Muscle of leg (tissue), 16 donors: ENCODE data around the gene FOXD4L5. TPM values are rescaled to one million over a fixed set of nuclear protein-coding genes. Genes with fewer than 3 reads are reported as not detected.
"Not testable (repeated sequence)": the region's sequence is repeated elsewhere in the genome, so short reads cannot be mapped to it uniquely, and the experiment has no call there.

ENCODE experiments used
- DNase-seq: peaks from one replicate; pipeline ENCODE4 v3.0.0; 2013
- H3K27ac ChIP-seq: one replicate; pipeline ENCODE4 v1.5.1; 2013; ENCODE audit warnings: mild to moderate bottlenecking, low read length, control low read depth
- H3K27me3 ChIP-seq: one replicate; pipeline ENCODE4 v1.6.1; 2013; ENCODE audit warnings: low read length; ENCODE audit not compliant: control insufficient read depth, insufficient read depth
- H3K36me3 ChIP-seq: one replicate; pipeline ENCODE4 v1.6.1; 2013; ENCODE audit warnings: low read length; ENCODE audit not compliant: control insufficient read depth, insufficient read depth
- H3K4me1 ChIP-seq: one replicate; pipeline ENCODE4 v1.6.1; 2013; ENCODE audit warnings: low read length; ENCODE audit not compliant: control insufficient read depth, insufficient read depth
- H3K4me3 ChIP-seq: one replicate; pipeline ENCODE4 v1.5.1; 2013; ENCODE audit warnings: low read length, control low read depth
- H3K9me3 ChIP-seq: replicated peaks from 2 replicates; pipeline ENCODE4 v1.6.1; 2013; ENCODE audit warnings: low read depth, low read length; ENCODE audit not compliant: control insufficient read depth
- WGBS: methylation state at CpG from one replicate; pipeline ENCODE4 v1.1.5; 2013; ENCODE audit warnings: missing lambda C conversion rate; ENCODE audit not compliant: insufficient coverage; 5-methylcytosine and 5-hydroxymethylcytosine counted together
- long read RNA-seq, 11 donors: transcript quantifications; one replicate each; lab custom pipeline, GENCODE V29; 2026
- polyA plus RNA-seq, 8 donors: library from polyadenylated mRNA; unstranded; fragments of 120-200 nt; gene quantifications; one replicate each; pipeline versions ENCODE4 v1.2.1 to v1.2.3, GENCODE V29; 2013; ENCODE audit warnings: inconsistent platforms in 1 of 8, low replicate concordance in 1 of 8; ENCODE audit not compliant: insufficient read length in 8 of 8, insufficient read depth in 1 of 8
- total RNA-seq: library from RNA; stranded (reverse); fragments of 120-200 nt; gene quantifications from one replicate; pipeline ENCODE4 v1.2.4, GENCODE V29; 2013

The FOXD4L5 gene
- total RNA-seq = 0.13 TPM
- polyA plus RNA-seq = 1 to 10 TPM in 4 of 8 donors, under 1 TPM in 4; 0.70 to 2.0 (median 1.1) TPM
- long read RNA-seq, donor 1 = 0 reads
- long read RNA-seq, donor 2 = 0 reads
- long read RNA-seq, donor 3 = 0 reads
- long read RNA-seq, donor 4 = 0 reads
- long read RNA-seq, donor 5, partial matches to known transcripts = 0 of 1 reads
- long read RNA-seq, donor 5, other reads (novel, unspliced or antisense) = 0 of 1 reads
- long read RNA-seq, donor 6, partial matches to known transcripts = 0 of 1 reads
- long read RNA-seq, donor 6, other reads (novel, unspliced or antisense) = 0 of 1 reads
- long read RNA-seq, donor 7 = 0 reads
- long read RNA-seq, donor 8 = 0 reads
- long read RNA-seq, donor 9 = 0 reads
- long read RNA-seq, donor 10 = 0 reads
- long read RNA-seq, donor 11, partial matches to known transcripts = 0 of 1 reads
- long read RNA-seq, donor 11, other reads (novel, unspliced or antisense) = 0 of 1 reads

DNA sequence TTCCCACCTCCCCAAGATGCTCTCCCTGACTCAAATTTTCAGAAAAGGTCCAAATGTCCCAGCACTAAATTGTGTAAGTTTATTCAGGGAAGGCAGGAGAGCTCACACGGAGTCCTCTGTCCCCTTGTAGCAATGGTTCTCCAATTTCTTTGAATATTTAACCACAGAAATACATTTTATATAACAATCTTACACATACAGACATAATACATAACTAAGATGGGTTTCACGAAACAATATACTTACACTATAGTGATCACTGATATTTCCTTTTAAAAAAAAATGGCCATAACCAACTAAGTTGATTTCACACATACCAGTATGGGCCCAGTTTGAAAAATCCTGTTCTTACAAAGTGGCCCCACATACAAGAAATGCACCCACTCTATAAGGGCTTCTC is at the start of gene FOXD4L5:
Gene FOXD4L5, minus strand, starts transcription at position 101 of the 400 bp plus-strand sequence. CDS start 832 bp downstream, outside the sequence.
- not testable (repeated sequence) for H3K27ac ChIP-seq, H3K9me3 ChIP-seq, H3K27me3 ChIP-seq, DNase-seq, H3K4me1 ChIP-seq, H3K36me3 ChIP-seq, H3K4me3 ChIP-seq
- WGBS = no CpG with 5 or more reads among the region's 2 CpGs

DNA sequence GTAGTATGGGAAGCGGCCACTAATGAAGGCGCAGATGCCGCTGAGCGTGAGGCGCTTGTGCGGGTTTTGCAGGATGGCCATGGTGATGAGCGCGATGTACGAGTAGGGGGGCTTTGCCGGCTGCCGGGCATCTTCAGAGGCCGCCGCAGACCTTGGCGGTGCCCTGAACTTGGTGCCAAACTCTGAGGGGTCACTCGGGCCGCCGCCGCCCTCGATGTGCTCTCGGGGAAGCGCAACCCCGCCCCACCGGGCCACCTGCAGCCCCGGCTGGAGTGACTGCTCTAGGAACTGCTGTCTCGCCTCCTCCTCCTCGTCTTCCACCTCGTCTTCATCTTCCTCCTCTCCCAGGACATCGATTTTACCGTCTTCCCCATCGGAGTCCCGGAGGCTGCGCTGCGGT is 1.1 kb downstream of the FOXD4L5 start:
- not testable (repeated sequence) for H3K4me1 ChIP-seq, H3K27ac ChIP-seq, H3K4me3 ChIP-seq, DNase-seq, H3K9me3 ChIP-seq, H3K36me3 ChIP-seq, H3K27me3 ChIP-seq
- no CpG with 5 or more reads among the region's 33 CpGs for WGBS

DNA sequence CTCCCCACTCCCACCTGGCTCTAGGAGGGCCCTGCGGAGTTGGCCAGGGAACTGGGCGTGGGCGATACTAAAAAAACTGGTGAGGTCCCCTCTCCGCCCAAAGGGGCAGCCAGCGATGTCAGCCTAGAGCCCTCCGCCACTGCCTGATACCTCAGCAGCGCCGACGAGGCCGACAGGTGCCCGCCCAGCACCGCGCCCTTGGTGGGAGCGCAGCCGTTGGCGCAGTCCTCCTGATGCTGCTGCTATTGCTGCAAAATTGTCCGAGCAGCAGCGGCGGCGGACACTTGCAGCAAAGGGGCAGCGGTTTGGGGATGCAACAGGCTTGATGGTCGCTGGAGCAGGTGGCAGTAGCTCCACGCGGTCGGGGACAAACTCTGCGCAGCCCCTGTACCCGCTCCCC is 2.0 kb downstream of the FOXD4L5 start:
- not testable (repeated sequence) for H3K9me3 ChIP-seq, H3K4me3 ChIP-seq, H3K4me1 ChIP-seq, H3K27me3 ChIP-seq, DNase-seq, H3K36me3 ChIP-seq, H3K27ac ChIP-seq
- WGBS = no CpG with 5 or more reads among the region's 27 CpGs
